Measurements from ENCODE around the gene KRT15. TPM values are rescaled to one million over a fixed set of nuclear protein-coding genes. Genes with fewer than 3 reads are reported as not detected.

The KRT15 gene
- total RNA-seq, 2 donors from 2014 or later = 0.68 TPM; not detected in 1

DNA sequence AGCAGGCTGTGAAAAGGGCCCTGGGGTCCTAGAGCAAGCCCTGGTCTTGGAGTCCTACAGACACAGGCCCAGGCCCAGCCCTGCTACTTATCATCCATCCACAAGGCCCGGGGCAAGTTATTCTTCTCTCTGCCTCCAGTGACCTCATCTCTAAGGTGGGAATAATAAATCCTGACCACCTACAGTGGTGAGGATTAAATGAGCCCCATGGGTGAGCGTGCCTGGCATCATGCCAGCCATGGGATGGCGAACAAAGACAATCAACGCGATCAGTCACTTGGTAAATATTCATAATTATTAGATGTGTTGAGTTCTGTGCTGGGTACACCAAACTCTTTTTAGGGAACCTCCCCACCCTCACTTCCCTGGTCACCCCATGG is 5.5 kb downstream of the KRT15 start:
- Histone ChIP-seq H3K36me3 (no peaks in the 10 kb centered on the region), H3K27ac (no peak overlapping the region), H3K9me3 (no peaks in the 10 kb centered on the region), H3K27me3 (replicated peaks; ENCODE audit: insufficient read depth) (no peaks in the 10 kb centered on the region), H3K4me3 (no peak overlapping the region), H3K4me1 (ENCODE audit: control insufficient read depth in 1 of 2, low read depth in 2 of 2) (no peaks in the 10 kb centered on the region)
- ATAC-seq (ENCODE audit: insufficient number of reproducible peaks, low FRiP score, low read depth) = no peak
- TF ChIP-seq, protein P1, sequence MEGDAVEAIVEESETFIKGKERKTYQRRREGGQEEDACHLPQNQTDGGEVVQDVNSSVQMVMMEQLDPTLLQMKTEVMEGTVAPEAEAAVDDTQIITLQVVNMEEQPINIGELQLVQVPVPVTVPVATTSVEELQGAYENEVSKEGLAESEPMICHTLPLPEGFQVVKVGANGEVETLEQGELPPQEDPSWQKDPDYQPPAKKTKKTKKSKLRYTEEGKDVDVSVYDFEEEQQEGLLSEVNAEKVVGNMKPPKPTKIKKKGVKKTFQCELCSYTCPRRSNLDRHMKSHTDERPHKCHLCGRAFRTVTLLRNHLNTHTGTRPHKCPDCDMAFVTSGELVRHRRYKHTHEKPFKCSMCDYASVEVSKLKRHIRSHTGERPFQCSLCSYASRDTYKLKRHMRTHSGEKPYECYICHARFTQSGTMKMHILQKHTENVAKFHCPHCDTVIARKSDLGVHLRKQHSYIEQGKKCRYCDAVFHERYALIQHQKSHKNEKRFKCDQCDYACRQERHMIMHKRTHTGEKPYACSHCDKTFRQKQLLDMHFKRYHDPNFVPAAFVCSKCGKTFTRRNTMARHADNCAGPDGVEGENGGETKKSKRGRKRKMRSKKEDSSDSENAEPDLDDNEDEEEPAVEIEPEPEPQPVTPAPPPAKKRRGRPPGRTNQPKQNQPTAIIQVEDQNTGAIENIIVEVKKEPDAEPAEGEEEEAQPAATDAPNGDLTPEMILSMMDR (IDR thresholded peaks at IDR 0.05) = no peak
- no peak for DNase-seq (ENCODE audit: low spot score)

DNA sequence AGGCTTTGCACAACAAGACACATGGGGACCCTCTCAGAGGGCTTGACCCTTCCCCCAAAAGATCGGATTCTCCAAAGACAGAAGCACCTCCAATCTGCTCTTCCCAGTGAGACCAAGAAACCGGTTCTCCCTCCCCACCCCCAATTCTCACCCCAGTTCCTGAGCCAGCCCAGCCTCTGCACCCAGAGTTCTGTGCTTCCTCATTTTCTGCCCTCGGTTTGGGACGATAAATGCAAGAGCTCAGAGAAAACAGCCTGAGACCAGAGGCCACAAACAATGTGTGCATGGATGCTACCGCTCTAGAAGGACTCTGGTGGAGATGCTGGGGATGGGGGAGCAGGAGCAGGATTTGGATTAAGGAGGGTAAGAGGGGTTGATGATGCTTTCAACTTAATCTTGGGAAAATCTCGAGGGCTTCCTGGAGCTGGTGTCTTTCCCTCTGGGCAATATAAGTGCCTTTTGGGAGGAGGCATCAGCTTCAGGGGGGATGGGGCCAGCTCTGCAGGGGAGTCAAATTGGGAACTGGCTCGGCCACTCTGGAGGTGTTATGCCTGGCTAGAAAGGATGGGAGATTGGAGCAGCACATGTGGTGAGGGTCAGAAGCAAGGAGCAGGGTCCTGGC is 6.0 kb downstream of the KRT15 start:
- Histone ChIP-seq H3K27ac (no peak overlapping the region), H3K4me1 (ENCODE audit: control insufficient read depth in 1 of 2, low read depth in 2 of 2) (no peaks in the 10 kb centered on the region), H3K4me3 (no peak overlapping the region), H3K36me3 (no peaks in the 10 kb centered on the region), H3K9me3 (no peaks in the 10 kb centered on the region), H3K27me3 (replicated peaks; ENCODE audit: insufficient read depth) (no peaks in the 10 kb centered on the region)
- TF ChIP-seq, protein P1 (IDR thresholded peaks at IDR 0.05) = no peak
- no peak for DNase-seq (ENCODE audit: low spot score)
- ATAC-seq (ENCODE audit: insufficient number of reproducible peaks, low FRiP score, low read depth) = no peak

DNA sequence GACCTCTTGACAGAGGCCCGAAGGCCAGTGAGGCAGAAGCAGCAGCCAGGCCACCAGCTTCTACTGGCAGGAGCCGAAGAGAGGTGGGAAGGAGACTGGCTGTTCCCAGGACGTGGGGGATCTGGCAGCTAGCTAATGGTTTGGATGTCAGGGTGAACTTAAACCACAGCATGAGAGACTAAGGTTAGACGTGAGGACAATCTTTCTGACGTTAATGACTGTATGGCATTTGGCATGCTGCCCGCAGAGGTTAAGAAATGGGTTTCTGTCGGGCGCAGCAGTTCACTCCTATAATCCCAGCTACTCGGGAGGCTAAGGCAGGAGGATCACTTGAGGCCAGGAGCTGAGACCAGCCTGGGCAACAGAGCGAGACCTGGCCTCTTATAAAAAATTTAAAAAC is 7.0 kb downstream of the KRT15 start:
- H3K27me3 ChIP-seq (replicated peaks; ENCODE audit: insufficient read depth) = no peaks in the 10 kb centered on the region
- H3K36me3 ChIP-seq = no peaks in the 10 kb centered on the region
- TF ChIP-seq, protein P1 (IDR thresholded peaks at IDR 0.05) = no peak

GRCh38 chr17:41511116-41511515 is 7.6 kb downstream of the KRT15 start:
- no peaks in the 10 kb centered on the region for H3K4me1 ChIP-seq (ENCODE audit: control insufficient read depth in 1 of 2, low read depth in 2 of 2)

More for the DNA sequence above, 7.0 kb downstream of the KRT15 start:
- Histone ChIP-seq H3K9me3 (no peaks in the 10 kb centered on the region), H3K27ac (no peak overlapping the region), H3K4me3 (no peak overlapping the region), H3K4me1 (ENCODE audit: control insufficient read depth in 1 of 2, low read depth in 2 of 2) (no peaks in the 10 kb centered on the region)
- DNase-seq (ENCODE audit: low spot score) (no peak), ATAC-seq (ENCODE audit: insufficient number of reproducible peaks, low FRiP score, low read depth) (no peak)

DNA sequence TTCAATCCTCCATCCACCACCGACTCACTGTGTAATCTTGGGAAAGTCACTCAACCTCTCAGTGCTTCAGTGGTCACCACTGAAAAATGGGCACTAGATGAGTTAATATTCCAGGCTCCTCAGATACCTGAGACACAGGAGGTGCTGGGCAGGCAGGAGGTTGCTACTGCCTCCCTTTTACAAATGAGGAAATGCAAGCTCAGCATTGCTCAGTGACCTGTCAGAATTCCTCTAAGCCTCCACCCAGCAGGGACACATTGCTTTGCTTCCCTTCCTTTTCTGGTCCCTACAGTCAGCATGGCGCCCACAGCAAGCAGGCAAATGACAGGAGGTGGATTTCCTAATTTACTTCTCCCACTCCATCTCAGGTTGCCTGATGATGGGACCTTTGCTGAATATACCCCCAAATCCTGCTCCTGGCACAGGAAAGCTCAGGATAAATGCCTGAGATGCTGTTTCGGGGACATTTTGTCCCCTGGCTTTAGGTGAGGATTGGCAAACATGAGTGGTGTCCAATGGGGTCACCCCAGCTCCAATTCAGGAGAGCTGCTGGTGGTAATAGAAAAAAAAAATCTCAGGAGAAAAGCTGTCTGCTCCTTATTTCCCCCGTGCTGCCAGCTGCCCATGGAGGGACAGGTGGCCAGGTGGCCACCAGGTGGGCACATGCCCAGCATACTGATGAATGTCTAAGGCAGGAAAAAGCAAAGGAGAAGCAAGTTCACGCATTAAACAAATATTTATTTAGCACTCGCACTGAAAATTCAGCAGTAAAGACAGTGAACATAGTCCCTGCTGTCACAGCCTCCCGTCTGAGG is 8.2 kb downstream of the KRT15 start:
- no peaks in the 10 kb centered on the region for H3K4me1 ChIP-seq (ENCODE audit: control insufficient read depth in 1 of 2, low read depth in 2 of 2)
- no peaks in the 10 kb centered on the region for H3K36me3 ChIP-seq
- no peaks in the 10 kb centered on the region for H3K27me3 ChIP-seq (replicated peaks; ENCODE audit: insufficient read depth)
- no peak for DNase-seq (ENCODE audit: low spot score)
- TF ChIP-seq, protein P1 (IDR thresholded peaks at IDR 0.05) = no peak
- no peak overlapping the region for H3K27ac ChIP-seq
- no peaks in the 10 kb centered on the region for H3K9me3 ChIP-seq
- no peak for ATAC-seq (ENCODE audit: insufficient number of reproducible peaks, low FRiP score, low read depth)
- no peak overlapping the region for H3K4me3 ChIP-seq

More at GRCh38 chr17:41511116-41511515, 7.6 kb downstream of the KRT15 start:
- DNase-seq (ENCODE audit: low spot score) (no peak), ATAC-seq (ENCODE audit: insufficient number of reproducible peaks, low FRiP score, low read depth) (no peak)
- TF ChIP-seq, protein P1 (IDR thresholded peaks at IDR 0.05) = no peak
- no peaks in the 10 kb centered on the region for H3K36me3 ChIP-seq
- no peaks in the 10 kb centered on the region for H3K9me3 ChIP-seq
- no peak overlapping the region for H3K4me3 ChIP-seq
- H3K27ac ChIP-seq = no peak overlapping the region
- no peaks in the 10 kb centered on the region for H3K27me3 ChIP-seq (replicated peaks; ENCODE audit: insufficient read depth)

Data from thoracic aorta (tissue), 2 donors.